ENCODE measurements around the gene TMEM187. TPM values are rescaled to one million over a fixed set of nuclear protein-coding genes. Genes with fewer than 3 reads are reported as not detected.

The TMEM187 gene
- total and polyA plus RNA-seq, 2 of the 4 experiments (the other 2 are of a cell fraction), result 3.4 to 6.2 TPM

DNA sequence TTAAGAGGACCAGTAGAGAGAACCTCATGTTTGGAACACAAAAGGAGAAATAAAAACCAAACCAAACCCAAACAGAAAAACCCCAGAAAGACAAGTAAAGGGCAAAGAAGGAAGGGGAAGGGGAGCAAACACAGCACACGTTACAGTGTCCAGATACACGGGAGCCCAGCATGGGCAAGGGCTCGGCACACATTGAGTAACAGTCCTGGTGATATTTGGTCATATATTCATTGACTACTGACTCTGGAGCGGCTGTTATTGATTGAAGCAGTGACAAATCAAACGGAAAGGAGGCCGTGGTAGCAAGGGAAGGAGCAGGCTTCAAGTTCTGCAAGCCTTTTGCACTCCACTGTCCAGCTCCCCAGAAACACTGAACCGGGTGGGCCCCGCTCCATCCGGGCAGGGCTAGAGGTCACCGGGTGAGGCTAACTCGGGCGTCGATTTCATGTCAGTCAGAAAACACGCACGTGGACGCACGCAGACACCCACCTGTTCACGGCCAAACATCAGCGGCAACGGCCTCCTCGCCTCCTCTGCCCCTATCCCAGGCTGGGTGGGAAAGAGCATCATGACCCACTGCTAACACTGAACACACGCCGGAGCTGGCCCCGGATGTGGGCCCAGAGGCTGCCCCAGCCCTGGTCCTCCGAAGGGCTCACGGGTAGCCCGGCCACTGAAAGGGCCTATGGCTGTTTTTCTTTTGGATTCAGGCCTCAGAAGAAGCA lies 50.9 kb downstream of the TMEM187 start (continued):
- no peak for TF ChIP-seq SMC3 (IDR thresholded peaks at IDR 0.05; ENCODE audit: low read depth, low read length)

GRCh38 chrX:154024271-154024670 lies 51.7 kb downstream of the TMEM187 start:
- Histone ChIP-seq H4K91ac (ENCODE audit: insufficient read depth, low read depth, low read length) (no peak overlapping the region), H3K4ac (ENCODE audit: low read depth, low read length) (no peak overlapping the region), H3K18ac (ENCODE audit: low read depth, low read length) (no peak overlapping the region), H3K79me1 (ENCODE audit: low read depth in 1 of 2, low read length in 2 of 2) (peaks cover 2 to 13% of the 10 kb centered on the region in 2 experiments; a peak in 2 of 4 replicates), H3K9me1 (ENCODE audit: insufficient read depth, low read length) (no peaks in the 10 kb centered on the region), H4K5ac (ENCODE audit: low read depth, low read length) (no peak overlapping the region), H2BK20ac (ENCODE audit: low read depth, low read length) (no peak overlapping the region), H4K20me1 (ENCODE audit: insufficient read depth, low read length) (no peaks in the 10 kb centered on the region), H3K27me3 (ENCODE audit: control insufficient read depth, insufficient read depth, low read length) (no peaks in the 10 kb centered on the region; the same call in 1 of the 2 replicates), H3K4me3 (ENCODE audit: insufficient read depth, low read depth, low read length) (no peak overlapping the region), H3K4me2 (ENCODE audit: low read depth, low read length) (no peak overlapping the region), H3K9me3 (ENCODE audit: control insufficient read depth, insufficient read depth, low read length) (no peaks in the 10 kb centered on the region), H2BK5ac (ENCODE audit: low read depth, low read length, poor library complexity, severe bottlenecking) (no peak overlapping the region), H4K8ac (ENCODE audit: low read depth in 2 of 2, low read length in 2 of 2) (no peak overlapping the region), H3K4me1 (ENCODE audit: control insufficient read depth, insufficient read depth, low read length) (peaks cover 19% of the 10 kb centered on the region), H3K56ac (ENCODE audit: extremely low read depth, insufficient read depth, low read length) (no peak overlapping the region), H2BK15ac (ENCODE audit: low read depth, low read length) (no peak overlapping the region), H2BK120ac (ENCODE audit: low read depth, low read length) (no peak overlapping the region), H3K36me3 (ENCODE audit: control insufficient read depth, insufficient read depth, low read length) (peaks cover 9% of the 10 kb centered on the region), H2AK5ac (ENCODE audit: low read depth, low read length) (no peak overlapping the region), H3K9ac (ENCODE audit: low read depth, low read length) (no peak overlapping the region), H2AK9ac (replicated peaks; ENCODE audit: low read depth, low read length, poor library complexity) (no peak overlapping the region), H3K14ac (replicated peaks; ENCODE audit: low read depth, low read length) (no peak overlapping the region), H3K23ac (ENCODE audit: low read depth, low read length) (no peak overlapping the region), H3K27ac (ENCODE audit: insufficient read depth, low read length) (no peak overlapping the region), H2AFZ (replicated peaks; ENCODE audit: low read length, poor library complexity) (no peak overlapping the region)
- 76% methylated on average over 9 of the region's 15 CpGs; no CpG with 5 or more reads in 1 of the 2 experiments for whole genome bisulfite sequencing, 2 experiments (ENCODE audit: extremely low coverage in 2 of 2, insufficient read length in 1 of 2)
- dilution Hi-C loops (cut with HindIII; ENCODE audit: low sequenced_read_pairs, unreplicated experiment) (no loop called here), in situ Hi-C loops (cut with MboI; ENCODE audit: low sequenced_read_pairs) (no loop called here), intact Hi-C loops (cut with micrococcal nuclease) (no loop called here)
- ATAC-seq (ENCODE audit: low read depth), result no peak
- BruUV-seq (replicated peaks), result no TSS peak
- DNase-seq, result no peak
- CTCF ChIA-PET, result no interaction called here
- POLR2A ChIA-PET (ENCODE audit: unreplicated experiment), result no interaction called here
- no peak for TF ChIP-seq FOS (IDR thresholded peaks at IDR 0.05; ENCODE audit: low read depth, low read length)
- no peak for TF ChIP-seq CHD1 (IDR thresholded peaks at IDR 0.05; ENCODE audit: low read depth, low read length)
- TF ChIP-seq CEBPB (IDR thresholded peaks at IDR 0.05; ENCODE audit: low read depth, low read length), result no peak
- TF ChIP-seq SMC3 (IDR thresholded peaks at IDR 0.05; ENCODE audit: low read depth, low read length), result no peak
- TF ChIP-seq, protein P1, sequence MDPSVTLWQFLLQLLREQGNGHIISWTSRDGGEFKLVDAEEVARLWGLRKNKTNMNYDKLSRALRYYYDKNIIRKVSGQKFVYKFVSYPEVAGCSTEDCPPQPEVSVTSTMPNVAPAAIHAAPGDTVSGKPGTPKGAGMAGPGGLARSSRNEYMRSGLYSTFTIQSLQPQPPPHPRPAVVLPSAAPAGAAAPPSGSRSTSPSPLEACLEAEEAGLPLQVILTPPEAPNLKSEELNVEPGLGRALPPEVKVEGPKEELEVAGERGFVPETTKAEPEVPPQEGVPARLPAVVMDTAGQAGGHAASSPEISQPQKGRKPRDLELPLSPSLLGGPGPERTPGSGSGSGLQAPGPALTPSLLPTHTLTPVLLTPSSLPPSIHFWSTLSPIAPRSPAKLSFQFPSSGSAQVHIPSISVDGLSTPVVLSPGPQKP (IDR thresholded peaks at IDR 0.05; ENCODE audit: borderline replicate concordance, low read depth, low read length), result no peak
- TF ChIP-seq, protein P2, sequence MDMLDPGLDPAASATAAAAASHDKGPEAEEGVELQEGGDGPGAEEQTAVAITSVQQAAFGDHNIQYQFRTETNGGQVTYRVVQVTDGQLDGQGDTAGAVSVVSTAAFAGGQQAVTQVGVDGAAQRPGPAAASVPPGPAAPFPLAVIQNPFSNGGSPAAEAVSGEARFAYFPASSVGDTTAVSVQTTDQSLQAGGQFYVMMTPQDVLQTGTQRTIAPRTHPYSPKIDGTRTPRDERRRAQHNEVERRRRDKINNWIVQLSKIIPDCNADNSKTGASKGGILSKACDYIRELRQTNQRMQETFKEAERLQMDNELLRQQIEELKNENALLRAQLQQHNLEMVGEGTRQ (IDR thresholded peaks at IDR 0.05; ENCODE audit: low read depth, low read length), result no peak
- TF ChIP-seq BHLHE40 (IDR thresholded peaks at IDR 0.05; ENCODE audit: low read depth, low read length), result no peak
- TF ChIP-seq CTCF (conservative IDR thresholded peaks at IDR 0.05; ENCODE audit: low read depth, low read length), result no peak
- no peak for TF ChIP-seq POLR2A (IDR thresholded peaks at IDR 0.05; ENCODE audit: low read depth, low read length)
- TF ChIP-seq MXI1 (IDR thresholded peaks at IDR 0.05; ENCODE audit: borderline replicate concordance, low read depth, low read length), result no peak
- TF ChIP-seq MAFK (IDR thresholded peaks at IDR 0.05; ENCODE audit: low read depth, low read length), result no peak
- TF ChIP-seq RCOR1 (IDR thresholded peaks at IDR 0.05; ENCODE audit: insufficient replicate concordance, low read length), result no peak
- no peak for TF ChIP-seq NFE2L2 (IDR thresholded peaks at IDR 0.05; ENCODE audit: low read depth, low read length)
- TF ChIP-seq RAD21 (IDR thresholded peaks at IDR 0.05; ENCODE audit: low read length), result no peak

Measured in IMR-90 (cell line).